Superior temporal gyrus (tissue), 1 donor: ENCODE measurements around the gene DGKI.

ENCODE experiments used
- DNase-seq: peaks from one replicate; pipeline ENCODE4 v3.0.0-alpha.2; 2016; ENCODE audit errors: extremely low spot score

The DGKI gene

DNA sequence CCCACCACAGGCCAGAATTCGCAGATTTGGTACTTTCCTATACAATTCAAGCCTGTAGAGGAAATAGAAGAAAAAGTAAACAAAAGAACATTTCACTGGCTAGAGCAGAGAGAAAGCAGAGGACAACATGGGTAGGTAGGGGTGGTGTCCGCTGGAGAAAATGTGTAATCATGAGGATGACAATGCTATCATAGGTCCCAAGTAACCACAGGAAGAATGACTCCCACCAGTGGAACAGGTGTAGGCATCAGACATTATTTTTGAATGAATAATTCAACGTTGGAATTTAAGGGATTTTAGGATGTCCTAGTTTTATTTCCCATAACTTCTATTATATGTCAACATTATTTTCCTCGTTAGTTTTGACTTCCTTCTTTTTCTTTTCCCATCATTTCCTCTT is 248.9 kb downstream of the DGKI start:
- DNase-seq: no peak

DNA sequence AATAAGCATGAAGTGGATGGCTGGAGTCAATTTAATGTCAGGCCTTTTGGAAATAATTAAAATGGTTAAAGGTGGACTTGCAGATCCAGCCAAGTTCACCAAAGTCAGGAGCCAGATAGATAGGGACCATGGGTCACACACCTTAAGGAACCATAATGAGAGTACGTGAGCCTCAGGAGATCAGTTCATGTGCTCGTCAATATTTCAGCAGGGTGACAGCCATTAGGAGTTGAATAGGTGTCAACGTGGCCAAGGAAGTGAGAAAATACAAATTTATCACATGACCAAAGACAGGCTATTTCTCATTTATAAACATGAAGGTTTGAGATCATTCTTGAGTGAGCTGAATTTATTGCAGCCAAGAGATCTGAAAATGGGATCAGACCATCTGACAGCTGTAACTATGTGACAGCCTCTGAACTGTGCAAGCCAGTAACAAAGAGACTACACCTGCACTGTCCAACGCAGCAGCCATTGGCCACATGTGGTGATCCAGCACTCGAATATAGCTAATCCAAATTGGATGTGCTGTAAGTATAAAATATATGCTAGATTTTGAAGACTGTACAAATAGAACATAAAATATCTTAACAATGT is 253.6 kb downstream of the DGKI start:
- no peak for DNase-seq

DNA sequence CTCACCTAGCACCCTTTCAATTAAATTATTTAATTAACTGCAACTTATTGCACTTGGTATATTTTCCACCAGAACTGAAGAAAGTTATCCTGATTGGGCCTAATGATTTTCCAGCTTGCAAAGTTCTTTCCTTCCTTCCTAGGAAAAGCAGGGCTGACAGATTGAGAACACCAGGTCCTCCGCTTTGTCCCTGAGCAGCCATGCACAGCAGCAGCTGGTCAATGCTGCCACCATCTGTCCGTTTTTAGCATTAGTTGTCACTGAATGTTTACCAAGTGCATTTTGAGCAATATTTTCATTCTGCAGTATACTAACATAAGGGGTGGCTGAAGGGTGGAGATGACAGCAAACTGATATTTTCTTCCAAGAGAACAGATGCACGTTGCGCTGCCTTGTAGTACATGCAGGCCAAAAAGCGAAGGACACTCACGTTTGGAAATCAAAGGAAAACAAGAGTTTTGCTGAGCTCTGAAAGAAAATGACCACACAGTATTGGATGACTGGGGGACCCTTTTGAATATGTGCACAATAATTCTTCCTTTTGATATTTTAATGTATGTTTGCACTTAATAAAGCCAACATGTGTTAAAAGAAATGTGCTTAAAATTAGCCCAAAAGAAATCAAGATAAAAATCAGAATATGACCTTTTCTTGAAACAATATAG is 254.4 kb downstream of the DGKI start:
- peak; percentile 87 for DNase-seq

DNA sequence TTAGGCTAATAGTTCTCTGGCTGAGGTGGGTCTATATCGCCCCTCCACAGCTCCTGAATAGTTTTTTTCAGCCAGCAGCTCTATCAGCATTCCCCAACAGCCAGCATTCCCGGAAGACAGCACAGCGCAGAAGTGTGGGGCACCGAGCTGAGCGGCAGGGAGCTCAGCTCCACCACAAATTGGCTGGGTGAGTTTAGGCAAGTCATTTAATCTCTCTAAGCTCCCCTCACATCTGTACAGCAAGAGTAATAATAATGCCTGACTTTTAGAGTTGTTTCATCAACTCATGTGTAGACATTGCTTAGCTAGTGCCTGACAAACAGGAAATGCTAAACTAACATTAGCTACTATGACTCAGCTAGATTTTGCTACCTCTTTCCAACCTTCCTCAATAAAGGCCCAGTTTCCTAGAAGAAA is 255.3 kb downstream of the DGKI start:
- no peak for DNase-seq

DNA sequence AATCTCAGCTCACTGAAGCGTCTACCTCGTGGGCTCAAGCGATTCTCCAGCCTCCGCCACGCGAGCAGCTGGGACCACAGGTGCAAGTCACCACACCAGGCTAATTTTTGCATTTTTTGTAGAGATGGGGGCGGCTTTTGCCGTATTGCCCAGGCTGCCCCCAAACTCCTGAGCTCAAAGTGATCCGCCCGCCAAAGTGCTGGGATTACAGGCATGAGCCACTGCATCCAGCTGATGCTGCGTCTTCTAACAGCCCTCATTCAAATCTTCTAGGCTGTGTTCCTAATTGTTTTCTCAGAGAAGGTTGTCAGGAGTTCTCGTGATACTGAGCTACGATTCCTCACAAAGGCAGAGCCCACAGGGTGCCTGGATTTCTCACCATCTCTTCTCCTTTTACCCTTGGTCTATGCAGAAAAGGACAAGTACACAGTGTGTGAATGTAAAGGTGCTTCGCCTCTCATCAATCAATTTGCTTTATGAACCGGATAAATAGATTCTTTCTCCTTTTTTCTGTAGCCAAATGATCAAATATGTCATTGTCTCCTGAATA is 255.9 kb downstream of the DGKI start:
- DNase-seq: no peak

DNA sequence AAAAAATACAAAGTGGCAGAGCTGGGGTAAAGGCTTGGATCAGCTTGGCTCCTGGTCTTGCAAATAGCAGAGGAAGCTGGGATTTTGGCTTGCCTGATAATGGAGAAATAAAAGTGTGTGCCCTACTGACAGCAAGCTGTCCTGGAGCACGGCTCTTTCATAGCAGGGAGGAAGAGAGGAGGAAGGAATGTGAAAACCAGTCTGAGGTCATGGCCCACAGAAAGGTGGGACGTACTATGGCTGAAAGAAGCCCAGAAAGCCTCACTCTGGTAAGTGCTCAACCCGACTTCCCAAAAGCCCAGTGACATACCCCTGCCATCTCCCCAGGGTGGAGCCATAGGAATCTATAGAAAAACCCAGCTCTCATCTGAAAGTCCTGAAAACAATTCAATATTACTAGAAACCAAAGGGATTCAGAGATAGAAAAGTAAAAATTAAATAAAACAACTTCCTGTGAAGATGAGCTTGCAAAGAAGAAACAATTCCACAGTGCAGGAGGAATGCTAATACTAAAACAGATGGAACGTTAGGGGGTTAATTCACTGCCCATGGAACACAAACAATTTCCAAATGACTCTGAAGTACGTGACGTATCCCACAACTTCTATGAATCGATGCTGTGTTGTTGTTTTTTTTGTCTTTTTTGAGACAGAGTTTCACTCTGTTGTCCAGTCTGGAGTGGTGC is 256.6 kb downstream of the DGKI start:
- DNase-seq: no peak

DNA sequence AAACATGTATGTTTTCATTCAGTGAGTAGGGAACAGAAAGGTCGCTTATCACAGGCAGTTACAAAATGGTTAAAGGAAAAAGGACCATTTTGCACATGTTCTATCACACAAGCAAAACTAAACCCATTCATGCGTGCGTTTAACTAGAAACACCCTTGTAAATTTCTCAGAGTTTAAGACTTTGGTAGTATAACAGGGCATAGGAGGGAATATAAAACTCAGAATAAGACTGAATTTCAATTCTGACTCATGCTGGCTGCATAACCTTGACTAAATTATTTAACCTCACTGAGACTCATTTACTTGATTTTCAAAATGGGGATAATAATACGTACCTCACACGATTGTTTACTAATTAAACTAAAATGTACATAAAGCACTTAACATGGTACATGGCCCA is 259.4 kb downstream of the DGKI start:
- DNase-seq: no peak

DNA sequence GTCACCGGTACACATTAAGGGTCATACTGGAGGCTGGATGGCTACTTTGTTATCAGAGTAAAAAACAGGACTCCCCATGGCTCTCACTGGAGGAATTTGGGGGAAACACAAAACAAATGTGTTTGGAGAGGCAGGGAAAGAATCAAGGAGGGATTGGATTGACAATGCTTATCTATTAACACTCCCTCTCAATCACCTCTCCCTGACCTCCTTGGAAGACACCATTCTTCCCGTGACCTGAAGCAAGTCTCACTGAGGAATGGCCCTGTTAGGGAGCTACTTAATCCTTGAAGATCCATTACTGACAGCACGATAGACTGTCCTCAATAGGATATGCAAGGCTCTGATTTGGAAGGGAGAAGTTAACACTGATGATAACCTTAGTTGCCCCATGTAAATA is 261.2 kb downstream of the DGKI start:
- no peak for DNase-seq

DNA sequence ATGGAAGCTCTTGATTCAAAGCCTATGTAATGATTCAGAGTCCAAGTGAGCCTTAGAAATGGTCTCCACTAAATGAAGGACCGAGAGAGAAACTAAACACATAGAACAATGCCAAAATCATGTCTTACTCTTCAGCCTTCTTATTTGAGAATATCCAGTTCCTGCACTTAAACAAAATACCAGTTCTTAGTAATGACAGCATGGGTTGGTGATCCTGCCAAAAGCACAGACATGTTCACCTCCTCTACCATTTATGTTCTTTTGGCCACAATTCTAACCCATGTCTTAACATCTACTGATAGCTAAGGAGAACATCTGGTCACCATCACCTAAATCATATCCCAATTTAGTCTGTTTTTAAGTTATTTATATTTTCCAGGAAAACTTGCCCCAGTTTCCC is 263.6 kb downstream of the DGKI start:
- DNase-seq: no peak

DNA sequence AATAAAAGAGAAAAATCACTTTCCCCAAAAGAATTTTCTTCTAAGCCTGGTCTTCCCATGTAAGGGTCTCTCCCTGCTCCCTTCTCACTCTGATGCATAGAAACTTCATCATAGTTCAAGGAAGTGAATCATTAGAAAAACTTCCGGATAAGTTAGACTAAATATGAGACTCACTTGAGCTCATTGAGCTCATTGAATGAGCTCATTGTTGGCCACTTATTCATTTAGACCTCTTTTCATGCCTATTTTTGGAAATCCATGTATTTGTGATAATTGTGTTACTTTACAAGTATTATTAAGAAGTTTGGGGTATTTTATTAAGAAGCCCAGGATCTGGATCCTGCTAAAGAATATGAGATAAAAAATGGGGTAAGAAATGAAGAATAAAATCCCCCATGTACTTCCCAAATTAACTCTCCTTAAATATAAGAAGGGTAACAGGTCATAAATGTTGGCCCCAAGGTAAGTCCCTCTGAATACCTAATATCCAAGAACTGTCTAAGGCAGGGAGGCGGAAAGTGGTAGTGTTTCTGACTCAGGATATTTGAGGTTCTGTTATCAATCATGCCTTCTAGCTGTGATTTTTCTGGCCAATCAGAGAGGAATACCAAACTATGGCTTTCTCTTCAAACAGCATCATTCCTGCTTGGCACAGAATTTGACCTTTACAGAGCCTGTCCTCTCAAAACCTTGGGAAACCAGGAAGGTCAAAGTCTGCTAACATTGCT is 266.7 kb downstream of the DGKI start:
- DNase-seq: no peak

DNA sequence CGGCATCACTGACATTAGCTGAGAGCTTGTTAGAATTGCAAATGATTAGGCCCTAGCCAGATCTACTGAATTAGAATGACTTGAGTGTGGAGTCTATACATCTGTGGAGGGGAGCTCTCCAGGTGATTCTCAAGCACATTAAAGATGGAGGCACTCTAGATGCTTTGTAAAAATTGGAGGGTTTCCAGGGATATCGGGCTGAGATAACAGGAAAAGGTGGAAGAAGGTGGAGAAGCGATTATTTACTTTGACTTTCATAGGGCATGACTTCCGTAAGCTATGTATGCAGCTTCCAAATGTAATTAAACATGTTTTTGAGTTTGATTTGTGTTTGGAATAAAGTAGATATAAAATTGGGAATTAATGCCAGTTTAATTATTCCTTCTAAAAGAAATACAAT is 268.2 kb downstream of the DGKI start:
- no peak for DNase-seq

DNA sequence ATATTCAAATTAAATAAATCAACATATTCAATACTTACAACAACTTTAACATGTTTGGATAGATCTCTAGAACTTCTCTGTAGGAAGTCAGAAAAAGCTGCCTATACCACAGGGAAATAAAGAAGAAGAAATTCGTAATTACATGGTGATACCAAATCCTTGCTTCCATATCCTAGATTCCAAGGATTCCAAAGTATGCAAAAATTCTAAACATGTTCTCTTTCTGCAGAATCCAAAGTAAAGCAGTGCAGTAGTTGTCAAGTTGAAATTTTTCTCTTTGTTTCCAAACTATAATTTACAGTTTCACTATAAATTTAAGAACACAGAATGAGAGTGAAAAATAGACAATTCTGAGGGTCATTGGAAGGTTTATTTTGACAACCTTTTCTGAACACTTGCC is 269.6 kb downstream of the DGKI start:
- no peak for DNase-seq

DNA sequence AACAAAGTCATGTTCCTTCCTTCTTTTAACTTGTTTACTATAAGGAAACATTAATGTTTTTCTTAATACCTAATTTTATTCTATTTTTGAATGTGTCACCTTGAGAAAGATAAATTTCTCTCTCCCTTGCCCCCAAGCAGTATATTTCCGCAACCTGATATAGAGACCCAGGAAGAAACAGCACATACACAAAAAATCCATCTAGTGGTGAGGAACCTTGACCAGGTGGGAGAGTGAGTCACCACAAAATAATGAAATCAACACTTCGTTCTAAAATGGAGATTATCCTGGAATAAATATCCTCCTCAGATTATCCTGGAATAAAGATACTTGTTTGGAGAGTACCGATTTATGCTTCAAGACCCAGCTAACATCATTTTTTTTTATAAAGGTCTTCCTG is 270.3 kb downstream of the DGKI start:
- DNase-seq: no peak

DNA sequence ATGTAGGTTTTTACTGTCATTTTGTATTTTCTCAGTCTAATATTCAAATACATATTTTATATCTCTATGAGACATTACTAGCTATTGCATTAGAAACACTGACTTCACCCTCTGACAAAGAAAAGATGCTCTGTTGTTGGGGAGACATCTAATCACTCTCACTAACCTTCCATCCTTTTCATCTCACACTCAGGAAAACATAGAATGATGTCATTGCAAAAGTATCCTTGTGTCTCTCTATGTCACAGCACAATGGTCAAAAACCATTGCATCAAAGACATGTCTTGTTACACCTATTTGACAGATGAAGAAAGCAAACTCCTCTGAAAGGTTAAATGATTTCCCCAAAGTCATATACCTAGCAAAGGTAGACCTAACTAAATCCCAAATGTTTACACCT is 272.0 kb downstream of the DGKI start:
- no peak for DNase-seq

DNA sequence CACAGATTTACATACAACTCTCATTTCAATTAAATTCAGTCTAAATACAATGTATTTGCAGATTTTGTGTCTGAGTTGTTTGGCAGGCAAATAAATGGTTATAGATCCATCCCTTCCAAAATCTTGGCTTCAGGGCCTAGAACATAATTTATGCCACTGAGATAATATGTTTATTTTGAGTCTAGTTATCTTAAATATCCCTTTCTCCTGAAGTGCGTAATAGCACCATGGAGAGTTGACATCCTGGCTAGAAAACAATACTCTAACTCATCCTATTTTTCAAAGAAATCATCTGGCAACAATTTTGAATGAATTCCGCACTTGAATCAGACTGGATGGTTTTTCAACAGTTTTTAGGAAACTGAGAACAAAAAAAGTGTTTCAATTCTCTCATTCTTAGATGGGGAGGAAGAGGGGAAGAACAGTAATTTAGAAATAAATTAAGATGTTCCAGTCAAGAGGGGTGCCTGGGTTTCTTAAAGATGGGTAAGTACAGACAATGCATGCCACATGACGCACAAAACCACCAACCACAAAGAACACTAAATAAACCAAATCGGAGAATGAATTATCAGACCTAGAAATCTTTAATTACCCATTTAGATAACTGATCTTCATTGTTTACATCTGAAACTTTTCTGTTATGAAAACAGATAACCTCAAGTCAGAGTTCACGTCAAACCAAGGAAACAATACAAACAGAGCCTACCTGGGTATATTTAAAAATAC is 274.6 kb downstream of the DGKI start:
- DNase-seq: no peak

DNA sequence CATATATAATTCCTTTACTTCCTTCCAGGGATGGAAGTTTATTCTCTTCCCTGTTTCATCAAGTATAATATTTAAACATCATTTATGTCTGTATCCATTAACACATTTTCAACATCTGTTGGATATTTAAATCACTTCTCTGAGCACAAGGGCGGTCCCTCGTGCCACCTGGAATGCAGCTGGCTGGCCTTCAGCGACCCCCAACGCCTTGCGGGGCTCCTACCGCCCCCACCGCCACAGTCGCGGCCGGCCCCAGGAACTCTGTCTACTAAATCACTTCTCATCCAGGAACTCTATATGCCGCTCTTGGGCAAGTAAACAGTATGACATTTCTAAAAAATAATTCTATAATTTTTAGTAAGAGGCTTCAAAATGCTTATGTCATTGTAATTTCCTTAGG is 282.1 kb downstream of the DGKI start:
- DNase-seq: no peak

DNA sequence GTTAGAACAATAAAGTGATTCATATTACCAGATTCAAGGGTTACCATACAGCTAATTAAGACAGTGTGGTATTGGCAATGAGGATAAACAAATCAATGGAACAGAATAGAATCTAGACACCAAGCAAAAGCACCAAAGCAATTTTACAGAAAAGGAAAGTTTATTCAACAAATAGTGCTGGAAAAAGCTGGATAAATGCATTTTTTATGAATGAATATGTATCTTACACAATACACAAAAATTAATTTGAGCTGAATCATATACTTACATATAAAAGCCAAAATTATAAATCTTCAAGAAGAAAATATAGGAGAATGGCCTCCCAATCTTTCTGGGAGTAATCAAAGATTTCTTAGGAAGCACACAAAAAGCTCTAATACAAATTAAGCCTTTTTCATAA is 282.8 kb downstream of the DGKI start:
- no peak for DNase-seq

DNA sequence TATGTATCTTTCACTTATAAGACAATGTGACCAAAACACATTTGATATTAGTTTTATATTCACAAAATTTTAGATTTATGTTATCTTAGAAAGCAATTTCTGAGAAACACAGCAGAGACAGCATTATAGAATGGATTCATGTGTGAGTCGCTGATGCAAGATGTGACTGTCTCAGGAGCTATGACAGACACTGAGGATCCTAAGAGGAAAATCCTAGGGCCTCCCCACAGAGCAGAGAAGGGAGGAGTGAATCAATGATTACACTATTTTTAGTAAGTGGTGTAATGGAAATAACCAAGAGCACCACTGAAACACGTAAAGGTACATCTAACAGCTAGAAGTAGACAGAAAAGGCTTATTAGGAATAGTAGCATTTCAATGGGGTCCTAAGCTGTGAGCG is 299.3 kb downstream of the DGKI start:
- no peak for DNase-seq

DNA sequence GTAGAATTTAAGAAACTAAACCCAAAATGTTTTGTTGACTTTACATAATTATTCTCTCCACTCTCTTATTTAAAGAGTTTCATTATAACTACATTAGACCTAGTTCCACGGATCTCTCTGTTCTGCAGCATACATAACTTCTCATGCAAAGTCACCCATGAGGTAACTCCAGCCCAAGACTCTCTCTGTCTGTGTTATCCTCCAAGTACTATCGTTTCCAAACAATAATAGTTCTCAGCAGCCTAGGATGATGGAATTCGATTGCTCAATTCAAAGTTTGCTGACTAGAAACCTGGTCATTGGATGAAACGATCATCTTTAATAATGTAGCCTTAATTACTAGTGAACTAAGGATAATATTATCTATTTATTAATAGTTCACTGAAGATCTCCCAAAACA is 300.1 kb downstream of the DGKI start:
- DNase-seq: no peak

DNA sequence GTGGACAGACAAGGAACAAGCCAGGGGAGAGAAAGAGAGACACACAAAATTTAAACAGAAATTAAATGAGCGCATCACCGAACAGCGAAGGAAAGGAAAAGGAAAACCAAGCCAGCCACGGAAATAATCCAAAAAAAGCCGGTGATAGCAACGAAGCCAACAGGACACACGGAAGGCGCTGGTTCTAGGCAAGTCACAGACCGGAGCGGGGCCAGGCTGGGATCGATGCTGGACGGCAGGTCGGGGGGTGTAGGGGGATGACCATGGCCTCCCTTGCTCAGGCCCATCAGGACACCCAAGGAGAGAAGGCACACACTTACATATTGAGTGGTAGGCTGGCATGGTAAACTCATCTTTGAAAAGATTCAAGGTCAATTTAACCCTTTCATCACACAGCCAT is 300.8 kb downstream of the DGKI start:
- no peak for DNase-seq

DNA sequence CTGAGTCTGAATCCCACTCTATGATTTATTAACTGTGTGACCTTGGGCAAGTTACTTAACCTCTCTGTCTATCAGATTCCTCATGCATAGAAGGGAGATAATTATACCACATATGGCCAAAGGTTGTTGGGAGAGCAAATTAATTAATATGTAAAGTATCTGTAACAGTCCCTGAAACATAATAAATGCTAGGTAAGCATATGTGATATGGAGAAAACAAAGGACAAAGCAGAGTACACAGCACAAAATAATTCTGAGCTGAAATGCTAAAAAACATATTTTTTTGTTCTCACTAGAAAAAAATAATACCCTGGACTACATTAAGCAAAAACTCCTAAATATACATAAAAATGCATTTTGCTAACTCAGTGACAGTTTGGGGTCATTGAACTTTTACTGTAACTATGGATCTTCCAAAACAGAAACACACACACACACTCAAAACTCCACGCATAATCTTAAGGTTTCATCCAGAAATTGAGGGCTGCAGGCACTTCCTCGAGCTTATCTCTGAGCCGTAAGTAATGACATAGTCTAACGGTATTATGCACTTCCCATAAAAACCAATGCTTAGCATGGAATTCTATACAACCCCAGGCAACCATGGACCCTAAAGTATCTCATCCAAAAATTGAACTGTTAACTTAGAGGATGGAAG is 301.6 kb downstream of the DGKI start:
- no peak for DNase-seq
